T-helper 17 cell (primary cell): Measurements from ENCODE around the gene TBCC. TPM values are rescaled to one million over a fixed set of nuclear protein-coding genes. Genes with fewer than 3 reads are reported as not detected.

Source experiments
- ATAC-seq: fragments of 150-1000 bp; cut with Tn5 transposase; 2 replicates; pipeline ENCODE4 v1.10.0; 2021; ENCODE audit warnings: mild to moderate bottlenecking, moderate library complexity
- DNase-seq, 3 donors: peaks; one replicate each; pipeline versions ENCODE4 v3.0.0 to v3.0.0-alpha.2; 2020 to 2021
- H3K9me3 ChIP-seq: one replicate; pipeline ENCODE4 v1.7.0; 2013; ENCODE audit warnings: low read length, mild to moderate bottlenecking; ENCODE audit not compliant: control insufficient read depth, poor library complexity, severe bottlenecking
- H3K27ac Mint-ChIP-seq: one replicate; pipeline ENCODE4 v1.8.0; 2022; ENCODE audit warnings: mild to moderate bottlenecking, moderate library complexity, mixed read lengths
- H3K27me3 Mint-ChIP-seq: one replicate; pipeline ENCODE4 v1.8.0; 2022; ENCODE audit warnings: mixed read lengths
- H3K36me3 Mint-ChIP-seq: one replicate; pipeline ENCODE4 v1.8.0; 2022; ENCODE audit warnings: low read depth, mixed read lengths
- H3K4me1 Mint-ChIP-seq: one replicate; pipeline ENCODE4 v1.8.0; 2022; ENCODE audit warnings: mild to moderate bottlenecking, mixed read lengths
- H3K4me3 Mint-ChIP-seq: one replicate; pipeline ENCODE4 v1.8.0; 2022; ENCODE audit warnings: mild to moderate bottlenecking, moderate library complexity, mixed read lengths
- total RNA-seq, 4 donors: library from RNA in 2 of 4; stranded (reverse) in 2 of 4; gene quantifications; one replicate each; pipeline ENCODE4 v1.2.3 and lab custom pipeline; 2022 to 2026

TBCC gene
- total RNA-seq, 2 donors from 2014 or later = 71.5 to 73.2 TPM

DNA sequence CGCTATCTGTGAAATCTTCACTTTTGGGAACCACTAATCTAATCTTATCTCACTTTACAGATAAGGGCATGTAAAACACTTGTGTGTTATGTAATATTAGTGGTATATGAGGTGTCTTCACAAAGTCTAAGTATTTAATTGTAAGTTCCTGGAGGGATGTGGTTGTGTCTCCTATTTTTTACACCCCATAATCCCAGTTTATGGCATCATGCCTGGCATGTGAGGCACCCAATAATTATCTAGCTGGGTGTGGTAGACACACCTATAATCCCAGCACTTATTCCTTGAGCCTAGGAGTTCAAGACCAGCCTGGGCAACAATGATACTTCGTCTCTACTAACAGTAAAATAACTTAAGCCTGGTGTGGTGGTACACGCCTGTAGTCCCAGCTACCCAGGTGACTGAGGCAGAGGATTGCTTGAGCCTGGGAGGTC, 16.5 kb upstream of the TBCC start:
- Mint-ChIP-seq H3K27ac (peak overlapping the region; percentile 67), H3K4me3 (no peak overlapping the region), H3K27me3 (no peaks in the 10 kb centered on the region), H3K36me3 (peaks cover 5% of the 10 kb centered on the region), H3K4me1 (peaks cover 22% of the 10 kb centered on the region)
- ATAC-seq (no peak), DNase-seq (no peak)
- H3K9me3 ChIP-seq = no peaks in the 10 kb centered on the region

DNA sequence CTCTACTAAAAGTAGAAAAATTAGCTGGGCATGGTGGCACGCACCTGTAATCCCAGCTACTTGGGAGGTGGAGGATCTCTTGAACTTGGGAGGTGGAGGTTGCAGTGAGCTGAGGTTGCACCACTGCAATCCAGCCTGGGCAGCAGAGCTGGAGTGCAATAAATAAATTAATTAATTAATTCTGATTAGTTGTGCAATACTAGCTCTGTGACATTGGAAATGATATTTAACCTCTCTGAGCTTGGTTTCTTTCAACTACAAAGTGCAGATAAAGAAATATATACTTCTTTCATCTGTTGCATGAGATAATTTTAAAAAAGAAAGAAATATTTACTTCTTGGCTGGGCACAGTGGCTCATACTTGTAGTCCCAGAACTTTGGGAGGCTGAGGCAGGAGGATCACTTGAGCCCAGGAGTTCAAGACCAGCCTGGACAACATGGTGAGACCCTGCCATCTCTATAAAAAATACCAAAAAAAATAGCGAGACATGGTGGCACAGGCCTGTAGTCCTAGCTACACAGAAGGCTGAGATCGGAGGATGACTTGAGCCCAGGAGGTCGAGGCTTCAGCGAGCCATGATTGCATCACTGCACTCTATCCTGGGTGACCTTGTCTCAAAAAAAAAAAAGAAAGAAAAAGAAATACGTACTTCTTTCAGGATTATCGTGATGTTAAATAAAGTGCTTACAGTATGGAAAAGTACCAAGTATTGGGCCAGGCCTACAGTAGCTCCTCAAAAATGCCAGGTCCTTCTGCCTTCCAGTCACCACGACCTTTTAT, 15.6 kb upstream of the TBCC start:
- ATAC-seq = no peak
- Mint-ChIP-seq H3K4me3 (no peak overlapping the region), H3K27me3 (no peaks in the 10 kb centered on the region), H3K36me3 (peaks cover 5% of the 10 kb centered on the region), H3K4me1 (peaks cover 22% of the 10 kb centered on the region), H3K27ac (peak overlapping the region; percentile 61)
- no peak for DNase-seq
- H3K9me3 ChIP-seq = no peaks in the 10 kb centered on the region

GRCh38 chr6:42758756-42759430, 13.0 kb upstream of the TBCC start:
- H3K27me3 Mint-ChIP-seq = no peaks in the 10 kb centered on the region
- DNase-seq (no peak), ATAC-seq (no peak)
- no peak overlapping the region for H3K27ac Mint-ChIP-seq
- no peaks in the 10 kb centered on the region for H3K9me3 ChIP-seq
- H3K4me1 Mint-ChIP-seq = peaks cover 35% of the 10 kb centered on the region
- H3K4me3 Mint-ChIP-seq = no peak overlapping the region
- H3K36me3 Mint-ChIP-seq = peaks cover 12% of the 10 kb centered on the region

DNA sequence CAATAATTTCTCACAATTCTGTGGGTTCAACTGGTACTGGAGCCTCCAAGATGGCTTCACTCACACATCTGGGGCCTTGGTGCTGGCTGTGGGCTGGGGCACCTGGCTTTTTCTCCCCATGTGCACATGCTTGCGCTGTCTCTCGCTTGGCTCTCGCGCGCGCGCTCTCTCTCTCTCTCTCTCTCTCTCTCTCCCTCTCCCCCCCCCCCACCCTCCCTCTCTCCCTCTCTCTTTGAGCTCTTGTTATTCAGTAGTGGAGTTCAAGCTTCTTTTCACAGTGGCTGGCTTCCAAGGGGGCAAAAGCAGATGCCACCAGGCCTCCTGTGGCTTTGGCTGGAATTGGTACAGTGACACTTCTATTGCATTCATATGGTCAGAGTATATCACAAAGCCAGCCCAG, 10.8 kb upstream of the TBCC start:
- peak overlapping the region; percentile 87 for H3K27ac Mint-ChIP-seq
- ATAC-seq (no peak), DNase-seq (no peak)
- H3K4me1 Mint-ChIP-seq = peaks cover 37% of the 10 kb centered on the region
- no peaks in the 10 kb centered on the region for H3K9me3 ChIP-seq
- no peaks in the 10 kb centered on the region for H3K27me3 Mint-ChIP-seq
- H3K36me3 Mint-ChIP-seq = peaks cover 14% of the 10 kb centered on the region
- no peak overlapping the region for H3K4me3 Mint-ChIP-seq

DNA sequence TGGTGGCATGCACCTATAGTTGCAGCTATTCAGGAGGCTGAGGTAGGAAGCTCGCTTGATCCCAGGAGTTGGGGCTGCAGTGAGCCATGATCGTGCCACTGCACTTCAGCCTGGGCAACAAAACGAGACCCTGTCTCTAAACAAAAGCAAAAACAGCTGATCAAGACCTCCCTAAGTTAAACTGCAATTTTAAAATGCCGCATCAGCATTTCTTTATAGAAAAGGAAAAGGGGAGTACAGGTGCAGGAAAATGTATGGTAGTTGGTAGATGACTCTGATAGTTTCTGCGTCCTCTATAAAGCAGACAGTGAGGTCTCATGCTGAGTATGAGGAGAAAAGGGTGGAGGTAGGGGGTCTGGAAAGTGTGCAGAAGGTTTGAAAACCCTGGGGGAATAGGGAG, 8.9 kb upstream of the TBCC start:
- Mint-ChIP-seq H3K27me3 (no peaks in the 10 kb centered on the region), H3K36me3 (peaks cover 14% of the 10 kb centered on the region), H3K4me1 (peaks cover 37% of the 10 kb centered on the region), H3K4me3 (no peak overlapping the region), H3K27ac (no peak overlapping the region)
- H3K9me3 ChIP-seq = no peaks in the 10 kb centered on the region
- ATAC-seq (no peak), DNase-seq (no peak)

DNA sequence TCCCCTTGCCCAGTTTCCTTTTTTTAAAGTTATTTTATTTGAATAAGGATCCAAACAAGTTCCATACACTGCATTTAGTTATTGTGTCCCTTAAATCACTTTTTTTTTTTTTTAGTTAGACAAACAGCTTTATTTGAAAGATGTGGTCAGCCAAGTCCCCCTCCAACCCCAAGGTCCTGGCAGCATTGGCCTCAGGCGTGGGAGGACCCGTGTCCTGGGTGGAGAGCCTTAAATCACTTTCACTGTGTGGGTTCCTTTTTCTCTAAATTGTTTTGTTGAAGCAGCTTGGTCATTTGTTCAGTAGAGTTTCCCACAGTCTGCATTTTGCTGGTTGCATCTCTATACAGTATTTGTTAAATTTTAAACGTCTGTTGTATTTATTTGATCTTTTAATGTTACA, 5.2 kb upstream of the TBCC start:
- ATAC-seq (no peak), DNase-seq (no peak)
- H3K4me3 Mint-ChIP-seq = no peak overlapping the region
- peaks cover 30% of the 10 kb centered on the region for H3K4me1 Mint-ChIP-seq
- H3K27me3 Mint-ChIP-seq = no peaks in the 10 kb centered on the region
- peaks cover 5% of the 10 kb centered on the region for H3K36me3 Mint-ChIP-seq
- H3K9me3 ChIP-seq = no peaks in the 10 kb centered on the region
- peak overlapping the region; percentile 45 for H3K27ac Mint-ChIP-seq

GRCh38 chr6:42748203-42748898, 2.4 kb upstream of the TBCC start:
- H3K4me3 Mint-ChIP-seq = peak overlapping the region; percentile 36
- H3K36me3 Mint-ChIP-seq = peaks cover 4% of the 10 kb centered on the region
- peaks cover 22% of the 10 kb centered on the region for H3K4me1 Mint-ChIP-seq
- H3K27ac Mint-ChIP-seq = peak overlapping the region; percentile 93
- no peak for ATAC-seq
- H3K9me3 ChIP-seq = no peaks in the 10 kb centered on the region
- H3K27me3 Mint-ChIP-seq = no peaks in the 10 kb centered on the region
- DNase-seq = no peak

- DNase-seq (peak; percentile 63 to 72 (median 66)), ATAC-seq (peak; percentile 48)
- Mint-ChIP-seq H3K4me3 (peak overlapping the region; percentile 92), H3K4me1 (peaks cover 19% of the 10 kb centered on the region), H3K27ac (peak overlapping the region; percentile 93), H3K36me3 (peaks cover 2% of the 10 kb centered on the region), H3K27me3 (no peaks in the 10 kb centered on the region)
- H3K9me3 ChIP-seq = no peaks in the 10 kb centered on the region
Observed at GRCh38 chr6:42746463-42747391, 824 bp upstream of the TBCC start.

GRCh38 chr6:42745083-42745639, 742 bp downstream of the TBCC start:
- Mint-ChIP-seq H3K27ac (peak overlapping the region; percentile 93), H3K4me1 (peaks cover 19% of the 10 kb centered on the region), H3K4me3 (peak overlapping the region; percentile 92), H3K27me3 (no peaks in the 10 kb centered on the region), H3K36me3 (peaks cover 2% of the 10 kb centered on the region)
- DNase-seq = peak in 2 of 3 donors; percentile 12 to 14
- H3K9me3 ChIP-seq = no peaks in the 10 kb centered on the region
- no peak for ATAC-seq

DNA sequence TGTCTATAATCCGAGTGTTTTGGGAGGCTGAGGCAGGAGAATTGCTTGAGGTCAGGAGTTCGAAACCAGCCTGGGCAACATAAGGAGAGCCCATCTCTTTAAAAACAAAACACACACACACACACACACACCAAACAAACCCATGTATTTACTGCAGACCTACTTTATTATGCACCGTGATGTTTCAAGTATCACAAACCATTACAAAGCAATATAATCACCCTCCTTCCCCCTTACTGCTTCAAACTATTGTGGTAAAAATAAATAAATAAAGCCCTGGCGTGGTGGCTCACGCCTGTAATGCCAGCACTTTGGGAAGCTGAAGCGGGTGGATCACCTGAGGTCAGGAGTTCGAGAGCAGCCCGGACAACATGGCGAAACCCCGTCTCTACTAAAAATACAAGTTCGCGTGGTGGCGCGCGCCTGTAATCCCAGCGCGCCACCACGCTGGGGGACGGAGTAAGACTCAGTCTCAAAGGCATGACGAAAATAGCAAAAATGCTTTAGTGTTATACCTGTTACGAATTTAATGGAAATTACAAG, 1.5 kb downstream of the TBCC start:
- H3K36me3 Mint-ChIP-seq = peaks cover 2% of the 10 kb centered on the region
- ATAC-seq = no peak
- H3K4me1 Mint-ChIP-seq = peaks cover 19% of the 10 kb centered on the region
- H3K9me3 ChIP-seq = no peaks in the 10 kb centered on the region
- H3K4me3 Mint-ChIP-seq = peak overlapping the region; percentile 92
- DNase-seq = no peak
- H3K27ac Mint-ChIP-seq = peak overlapping the region; percentile 93
- no peaks in the 10 kb centered on the region for H3K27me3 Mint-ChIP-seq

DNA sequence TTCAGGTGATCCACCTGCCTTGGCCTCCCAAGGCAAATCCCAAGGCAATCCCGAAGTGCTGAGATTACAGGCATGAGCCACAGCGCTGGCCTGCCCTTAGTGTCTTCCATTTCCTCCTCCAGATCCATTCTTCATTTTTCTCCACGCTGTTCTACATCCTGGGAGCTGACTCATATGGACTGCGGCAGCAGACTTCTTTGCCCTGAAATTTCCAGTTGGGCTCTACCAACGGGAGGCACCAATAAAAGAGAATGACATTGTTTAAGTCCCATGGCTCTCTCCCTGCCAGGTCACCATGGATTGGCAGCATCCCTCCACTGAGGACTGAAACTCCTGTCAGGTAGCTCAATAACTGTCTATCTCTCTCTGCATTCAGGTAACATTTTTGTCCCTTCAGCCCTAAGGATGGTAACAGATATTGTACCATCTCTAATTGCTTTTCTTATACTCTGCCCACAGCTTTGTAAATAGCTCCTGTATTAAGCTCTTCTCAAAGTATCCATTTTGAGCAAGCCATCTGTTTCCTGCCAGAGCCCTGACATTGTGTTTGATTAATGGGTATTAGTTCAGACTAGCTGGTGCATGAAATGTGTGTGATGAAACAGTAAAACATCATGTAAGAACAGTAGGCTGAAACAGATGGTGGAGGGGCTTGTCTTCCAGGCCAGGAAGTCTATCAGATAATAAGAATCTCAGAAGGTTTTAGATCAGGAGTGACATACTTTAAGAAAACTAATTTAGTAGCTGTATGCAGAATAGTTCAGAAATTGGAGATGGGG, 3.6 kb downstream of the TBCC start:
- no peaks in the 10 kb centered on the region for H3K27me3 Mint-ChIP-seq
- no peak overlapping the region for H3K27ac Mint-ChIP-seq
- H3K4me1 Mint-ChIP-seq = peaks cover 5% of the 10 kb centered on the region
- H3K9me3 ChIP-seq = no peaks in the 10 kb centered on the region
- H3K36me3 Mint-ChIP-seq = peaks cover 2% of the 10 kb centered on the region
- ATAC-seq (no peak), DNase-seq (no peak)
- H3K4me3 Mint-ChIP-seq = no peak overlapping the region

DNA sequence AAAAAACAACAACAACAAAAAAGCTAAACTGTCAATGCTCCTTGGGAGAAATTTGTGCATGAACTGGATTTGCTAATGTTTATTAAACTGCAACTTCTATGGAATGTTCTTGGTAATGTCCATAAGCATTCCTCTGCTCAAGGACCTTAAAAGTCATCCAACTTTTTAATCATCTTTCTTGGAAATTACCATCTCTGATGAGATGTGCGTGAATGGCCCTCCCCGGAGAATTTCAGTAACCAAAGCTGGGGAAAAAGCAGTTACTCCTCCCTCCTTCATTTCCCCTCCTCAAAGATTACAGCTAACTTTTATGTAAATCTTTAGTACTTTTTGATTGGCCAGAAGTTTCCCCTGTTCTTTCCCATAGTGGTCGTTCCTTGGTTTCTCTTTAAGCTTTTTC, 5.2 kb downstream of the TBCC start:
- Mint-ChIP-seq H3K36me3 (peaks cover under 1% of the 10 kb centered on the region), H3K27ac (no peak overlapping the region), H3K4me1 (peaks cover 1% of the 10 kb centered on the region), H3K27me3 (no peaks in the 10 kb centered on the region), H3K4me3 (no peak overlapping the region)
- H3K9me3 ChIP-seq = no peaks in the 10 kb centered on the region
- DNase-seq (no peak), ATAC-seq (no peak)
